ENCODE measurements around the gene XBP1. TPM values are rescaled to one million over a fixed set of nuclear protein-coding genes. Genes with fewer than 3 reads are reported as not detected.
A peak's percentile ranks its signal among the peaks of the same experiment; 100 is the strongest.
"Not testable (repeated sequence)": the region's sequence is repeated elsewhere in the genome, so short reads cannot be mapped to it uniquely, and the experiment has no call there.

XBP1 gene
- total and polyA plus RNA-seq, 2 donors (not counting 1 experiment from before 2014, with no cell fraction given), result 16.8 to 69.8 TPM

GRCh38 chr22:28759861-28760560 lies 40.4 kb downstream of the XBP1 start:
- H4K20me1 ChIP-seq (ENCODE audit: control insufficient read depth, insufficient read depth, low read length, poor library complexity, severe bottlenecking), result no peaks in the 10 kb centered on the region
- intact Hi-C loops (cut with micrococcal nuclease), result no loop called here
- H3K27ac Mint-ChIP-seq, result peak overlapping the region; percentile 81

GRCh38 chr22:28754512-28754911 lies 45.9 kb downstream of the XBP1 start:
- ATAC-seq (ENCODE audit: low read depth); H3K4me2 ChIP-seq (replicated peaks; ENCODE audit: low read depth, low read length, poor library complexity, severe bottlenecking); H3K27me3 Mint-ChIP-seq; H2AFZ ChIP-seq (ENCODE audit: insufficient read depth, low read depth, low read length, poor library complexity, severe bottlenecking); H3K4me1 ChIP-seq (ENCODE audit: control insufficient read depth in 2 of 2, insufficient read depth in 2 of 2, low read length in 2 of 2); H3K79me2 ChIP-seq (ENCODE audit: control insufficient read depth, insufficient read depth, low read length); H3K9me3 Mint-ChIP-seq (ENCODE audit: insufficient read depth); H4K20me1 ChIP-seq (ENCODE audit: control insufficient read depth, insufficient read depth, low read length, poor library complexity, severe bottlenecking); H3K27ac ChIP-seq (ENCODE audit: low read length in 2 of 2); H3K9ac ChIP-seq (ENCODE audit: low read length); H3K4me3 Mint-ChIP-seq; H3K27me3 ChIP-seq (replicated peaks in 1 of 4; ENCODE audit: control extremely low read depth in 1 of 4, control insufficient read depth in 3 of 4, insufficient read depth in 4 of 4, low read length in 3 of 4); POLR2A ChIA-PET; intact Hi-C loops (cut with micrococcal nuclease); H3K27ac Mint-ChIP-seq; H3K4me1 Mint-ChIP-seq; DNase-seq; H3K4me3 ChIP-seq (ENCODE audit: control extremely low read depth in 1 of 5, extremely low read depth in 1 of 5, insufficient read depth in 1 of 5, low read depth in 2 of 5, low read length in 4 of 5); H3K9me3 ChIP-seq (ENCODE audit: control extremely low read depth in 1 of 3, control insufficient read depth in 2 of 3, insufficient read depth in 1 of 3, low read length in 2 of 3); CTCF ChIA-PET: not testable (repeated sequence)
- H3K36me3 ChIP-seq (replicated peaks in 1 of 2; ENCODE audit: control extremely low read depth in 1 of 2, control insufficient read depth in 1 of 2, extremely low read depth in 1 of 2, insufficient read depth in 2 of 2, low read length in 1 of 2), result peaks cover 2 to 14% of the 10 kb centered on the region in 2 experiments
- WGBS (ENCODE audit: insufficient coverage), result 100% methylated on average over 3 of the region's 3 CpGs

More at GRCh38 chr22:28759861-28760560, 40.4 kb downstream of the XBP1 start:
- DNase-seq, result peak; percentile 17
- Histone ChIP-seq H3K36me3 (replicated peaks in 1 of 2; ENCODE audit: control extremely low read depth in 1 of 2, control insufficient read depth in 1 of 2, extremely low read depth in 1 of 2, insufficient read depth in 2 of 2, low read length in 1 of 2) (peaks cover 0 to 5% of the 10 kb centered on the region in 2 experiments), H3K27me3 (replicated peaks in 1 of 4; ENCODE audit: control extremely low read depth in 1 of 4, control insufficient read depth in 3 of 4, insufficient read depth in 4 of 4, low read length in 3 of 4) (no peaks in the 10 kb centered on the region), H3K79me2 (ENCODE audit: control insufficient read depth, insufficient read depth, low read length) (no peaks in the 10 kb centered on the region), H3K4me3 (ENCODE audit: control extremely low read depth in 1 of 5, extremely low read depth in 1 of 5, insufficient read depth in 1 of 5, low read depth in 2 of 5, low read length in 4 of 5) (peak overlapping the region in 3 of 5 experiments; percentile 21 to 51 (median 37)), H3K9me3 (ENCODE audit: control extremely low read depth in 1 of 3, control insufficient read depth in 2 of 3, insufficient read depth in 1 of 3, low read length in 2 of 3) (no peaks in the 10 kb centered on the region), H3K9ac (ENCODE audit: low read length) (peak overlapping the region; percentile 55), H2AFZ (ENCODE audit: insufficient read depth, low read depth, low read length, poor library complexity, severe bottlenecking) (peak overlapping the region; percentile 61), H3K4me1 (ENCODE audit: control insufficient read depth in 2 of 2, insufficient read depth in 2 of 2, low read length in 2 of 2) (peaks cover 15 to 18% of the 10 kb centered on the region in 2 donors), H3K4me2 (replicated peaks; ENCODE audit: low read depth, low read length, poor library complexity, severe bottlenecking) (peak overlapping the region; percentile 63), H3K27ac (ENCODE audit: low read length in 2 of 2) (peak overlapping the region; percentile 7 to 10)
- Mint-ChIP-seq H3K4me3 (peak overlapping the region; percentile 80), H3K4me1 (peaks cover 18% of the 10 kb centered on the region), H3K27me3 (no peaks in the 10 kb centered on the region), H3K9me3 (ENCODE audit: insufficient read depth) (no peaks in the 10 kb centered on the region)
- CTCF ChIA-PET, result interaction anchor here (0.6 to 1.6 kb wide), 2 partner anchors 13 to 280 kb away, joined by 3 to 8 read pairs; partner anchors contain the start of gene CCDC117
- WGBS (ENCODE audit: insufficient coverage), result no CpG with 5 or more reads among the region's 3 CpGs
- POLR2A ChIA-PET, result no interaction called here
- no peak for TF ChIP-seq EZH2 (IDR thresholded peaks at IDR 0.05; ENCODE audit: borderline replicate concordance, insufficient read depth, low read depth, low read length, poor library complexity, severe bottlenecking)
- TF ChIP-seq CTCF (IDR thresholded peaks at IDR 0.05), result no peak
- no peak for ATAC-seq (ENCODE audit: low read depth)

All from B cell (primary cell).